Naive thymus-derived CD8-positive, alpha-beta T cell (primary cell): ENCODE data around the gene ADAM22. TPM values are rescaled to one million over a fixed set of nuclear protein-coding genes. Genes with fewer than 3 reads are reported as not detected.

ENCODE experiments used
- polyA plus RNA-seq, 3 donors: library from polyadenylated mRNA; unstranded; fragments of 300-500 nt; fragmentation: Illumina TruSeq; gene quantifications; one replicate each; pipeline ENCODE4 v1.2.3, GENCODE V29; 2021
- total RNA-seq, 8 experiments: library from RNA in 2 of 8; stranded (reverse) in 2 of 8; gene quantifications; one replicate each; pipeline ENCODE4 v1.2.3 and lab custom pipeline; 2021 to 2026

The ADAM22 gene
- total and polyA plus RNA-seq, 5 experiments from 2014 or later = 0.60 to 9.2 (median 1.6) TPM

Other genes starting within 250 kb of the ADAM22 start
- 10 to 100 TPM; 22.9 to 38.1 TPM for gene SLC25A40, start 57.9 kb upstream of the ADAM22 start, total RNA-seq
- 10 to 100 TPM in 1 of 3 donors, 1 to 10 TPM in 2; 9.0 to 14.9 (median 9.5) TPM for gene SLC25A40, start 57.9 kb upstream of the ADAM22 start, polyA plus RNA-seq
- 10 to 100 TPM; 33.3 to 33.4 TPM for gene DBF4, start 57.8 kb upstream of the ADAM22 start, total RNA-seq
- 10 to 100 TPM; 23.4 to 32.6 (median 24.6) TPM for gene DBF4, start 57.8 kb upstream of the ADAM22 start, polyA plus RNA-seq